Ammon's horn (tissue), 1 donor: ENCODE data around the gene MCAT.

ENCODE experiments used
- DNase-seq: peaks from one replicate; pipeline ENCODE4 v3.0.0-alpha.2; 2016; ENCODE audit warnings: low spot score

The MCAT gene

GRCh38 chr22:43142880-43143562 is at the start of gene MCAT:
Gene MCAT (minus strand): TSS chr22:43143398. CDS start chr22:43143348, 50 bp downstream.
- DNase-seq, result peak; percentile 82

- no peak for DNase-seq
Measured at GRCh38 chr22:43191831-43192230, 48.6 kb upstream of the MCAT start.

- DNase-seq, result no peak
Measured at GRCh38 chr22:43188829-43189545, 45.8 kb upstream of the MCAT start.

- DNase-seq, result peak; percentile 93
Measured at GRCh38 chr22:43187171-43188099, 44.2 kb upstream of the MCAT start.

GRCh38 chr22:43186272-43187170 is 43.3 kb upstream of the MCAT start, which contains the start of gene TTLL12:
Gene TTLL12 (minus strand): TSS chr22:43187134. CDS start chr22:43187069, 65 bp downstream.
- peak; percentile 63 for DNase-seq

GRCh38 chr22:43185860-43186261 is 42.7 kb upstream of the MCAT start:
- DNase-seq, result no peak

GRCh38 chr22:43183496-43184277 is 40.5 kb upstream of the MCAT start:
- DNase-seq, result no peak

GRCh38 chr22:43182726-43183125 is 39.5 kb upstream of the MCAT start:
- no peak for DNase-seq

- no peak for DNase-seq
Measured at GRCh38 chr22:43182118-43182517, 38.9 kb upstream of the MCAT start.

- no peak for DNase-seq
Measured at GRCh38 chr22:43181321-43182076, 38.3 kb upstream of the MCAT start.

GRCh38 chr22:43180670-43181069 is 37.5 kb upstream of the MCAT start:
- no peak for DNase-seq

GRCh38 chr22:43179911-43180195 is 36.7 kb upstream of the MCAT start:
- DNase-seq, result no peak

GRCh38 chr22:43179146-43179910 is 36.1 kb upstream of the MCAT start:
- no peak for DNase-seq

- DNase-seq, result no peak
Measured at GRCh38 chr22:43177479-43177878, 34.3 kb upstream of the MCAT start.

GRCh38 chr22:43176090-43176489 is 32.9 kb upstream of the MCAT start:
- DNase-seq, result no peak

- no peak for DNase-seq
Measured at GRCh38 chr22:43174941-43175531, 31.8 kb upstream of the MCAT start.

- no peak for DNase-seq
Measured at GRCh38 chr22:43173976-43174720, 30.9 kb upstream of the MCAT start.

- no peak for DNase-seq
Measured at GRCh38 chr22:43173566-43173965, 30.4 kb upstream of the MCAT start.
